ENCODE results near the gene ARHGAP26. TPM values are rescaled to one million over a fixed set of nuclear protein-coding genes. Genes with fewer than 3 reads are reported as not detected.
"Not testable (repeated sequence)": the region's sequence is repeated elsewhere in the genome, so short reads cannot be mapped to it uniquely, and the experiment has no call there.

Gene ARHGAP26
- total RNA-seq, 1 experiment from 2014 or later = 79.8 TPM

DNA sequence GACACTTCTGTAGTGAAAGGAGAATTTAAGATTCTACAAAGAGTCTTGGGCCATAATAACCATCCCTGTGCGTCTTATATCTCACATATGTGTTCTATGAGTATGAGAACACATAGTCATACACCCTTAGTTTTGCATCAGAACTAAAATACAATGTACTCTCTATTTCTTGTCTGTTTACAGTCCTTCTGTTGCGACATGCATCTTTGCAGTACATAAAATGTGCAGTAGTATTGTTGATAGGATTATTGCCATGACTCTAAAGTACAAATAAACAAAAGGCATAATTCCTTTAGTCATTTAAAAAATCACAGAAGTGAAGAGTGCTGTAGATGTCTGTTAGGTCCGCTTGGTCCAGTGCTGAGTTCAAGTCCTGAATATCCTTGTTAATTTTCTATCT, 431.4 kb downstream of the ARHGAP26 start:
- no peak for DNase-seq
- ChIA-PET POLR2A (no interaction called here), CTCF (no interaction called here)
- peaks cover 12% of the 10 kb centered on the region for H3K9me3 Mint-ChIP-seq (ENCODE audit: unreplicated experiment)
- H3K27me3 ChIP-seq (replicated peaks; ENCODE audit: control insufficient read depth, insufficient read depth, low read length) = no peaks in the 10 kb centered on the region
- TF ChIP-seq, protein P1, sequence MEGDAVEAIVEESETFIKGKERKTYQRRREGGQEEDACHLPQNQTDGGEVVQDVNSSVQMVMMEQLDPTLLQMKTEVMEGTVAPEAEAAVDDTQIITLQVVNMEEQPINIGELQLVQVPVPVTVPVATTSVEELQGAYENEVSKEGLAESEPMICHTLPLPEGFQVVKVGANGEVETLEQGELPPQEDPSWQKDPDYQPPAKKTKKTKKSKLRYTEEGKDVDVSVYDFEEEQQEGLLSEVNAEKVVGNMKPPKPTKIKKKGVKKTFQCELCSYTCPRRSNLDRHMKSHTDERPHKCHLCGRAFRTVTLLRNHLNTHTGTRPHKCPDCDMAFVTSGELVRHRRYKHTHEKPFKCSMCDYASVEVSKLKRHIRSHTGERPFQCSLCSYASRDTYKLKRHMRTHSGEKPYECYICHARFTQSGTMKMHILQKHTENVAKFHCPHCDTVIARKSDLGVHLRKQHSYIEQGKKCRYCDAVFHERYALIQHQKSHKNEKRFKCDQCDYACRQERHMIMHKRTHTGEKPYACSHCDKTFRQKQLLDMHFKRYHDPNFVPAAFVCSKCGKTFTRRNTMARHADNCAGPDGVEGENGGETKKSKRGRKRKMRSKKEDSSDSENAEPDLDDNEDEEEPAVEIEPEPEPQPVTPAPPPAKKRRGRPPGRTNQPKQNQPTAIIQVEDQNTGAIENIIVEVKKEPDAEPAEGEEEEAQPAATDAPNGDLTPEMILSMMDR (IDR thresholded peaks at IDR 0.05; ENCODE audit: insufficient read depth in 1 of 2, low read depth in 1 of 2, low read length in 1 of 2, severe bottlenecking in 1 of 2, unreplicated experiment in 1 of 2) = no peak
- 0 out of 2 replicates have a peak, but pooled peaks cover 3% of the 10 kb centered on the region for H3K9me3 ChIP-seq
- no peaks in the 10 kb centered on the region for H3K4me1 ChIP-seq
- peaks cover 21% of the 10 kb centered on the region for H3K36me3 Mint-ChIP-seq (ENCODE audit: insufficient read depth, unreplicated experiment)
- H3K4me3 ChIP-seq (ENCODE audit: low read depth, low read length) = no peak overlapping the region
- no peak overlapping the region for H3K4me3 Mint-ChIP-seq (ENCODE audit: unreplicated experiment)
- H3K36me3 ChIP-seq (ENCODE audit: control insufficient read depth, insufficient read depth, low read length) = no peaks in the 10 kb centered on the region
- H3K4me1 Mint-ChIP-seq (ENCODE audit: low read depth, unreplicated experiment) = no peaks in the 10 kb centered on the region
- BruUV-seq (replicated peaks) = no TSS peak
- H3K27me3 Mint-ChIP-seq (ENCODE audit: insufficient read depth, unreplicated experiment) = no peaks in the 10 kb centered on the region
- intact Hi-C loops (cut with micrococcal nuclease; ENCODE audit: unreplicated experiment) = no loop called here
- H3K27ac Mint-ChIP-seq (ENCODE audit: unreplicated experiment) = no peak overlapping the region

DNA sequence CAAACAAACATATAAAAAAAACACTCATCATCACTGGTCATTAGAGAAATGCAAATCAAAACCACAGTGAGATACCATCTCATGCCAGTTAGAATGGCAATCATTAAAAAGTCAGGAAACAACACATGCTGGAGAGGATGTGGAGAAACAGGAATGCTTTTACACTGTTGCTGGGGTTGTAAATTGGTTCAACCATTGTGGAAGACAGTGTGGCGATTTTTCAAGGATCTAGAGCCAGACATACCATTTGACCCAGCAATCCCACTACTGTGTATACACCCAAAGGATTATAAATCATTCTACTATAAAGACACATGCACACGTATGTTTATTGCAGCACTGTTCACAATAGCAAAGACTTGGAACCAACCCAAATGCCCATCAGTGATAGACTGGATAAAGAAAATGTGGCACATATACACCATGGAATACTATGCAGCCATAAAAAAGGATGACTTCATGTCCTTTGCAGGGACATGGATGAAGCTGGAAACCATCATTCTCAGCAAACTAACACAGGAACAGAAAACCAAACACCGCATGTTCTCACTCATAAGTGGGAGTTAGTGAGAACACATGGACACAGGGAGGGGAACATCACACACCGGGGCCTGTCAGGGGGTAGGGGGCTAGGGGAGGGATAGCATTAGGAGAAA, 433.3 kb downstream of the ARHGAP26 start:
- H3K27ac Mint-ChIP-seq (ENCODE audit: unreplicated experiment); POLR2A ChIA-PET; H3K4me3 Mint-ChIP-seq (ENCODE audit: unreplicated experiment); H3K4me1 ChIP-seq; intact Hi-C loops (cut with micrococcal nuclease; ENCODE audit: unreplicated experiment); H3K27me3 ChIP-seq (replicated peaks; ENCODE audit: control insufficient read depth, insufficient read depth, low read length); BruUV-seq (replicated peaks); DNase-seq; H3K36me3 ChIP-seq (ENCODE audit: control insufficient read depth, insufficient read depth, low read length); H3K4me3 ChIP-seq (ENCODE audit: low read depth, low read length); H3K27me3 Mint-ChIP-seq (ENCODE audit: insufficient read depth, unreplicated experiment); H3K9me3 ChIP-seq; CTCF ChIA-PET; H3K4me1 Mint-ChIP-seq (ENCODE audit: low read depth, unreplicated experiment): not testable (repeated sequence)
- Mint-ChIP-seq H3K9me3 (ENCODE audit: unreplicated experiment) (peaks cover 12% of the 10 kb centered on the region), H3K36me3 (ENCODE audit: insufficient read depth, unreplicated experiment) (peaks cover 27% of the 10 kb centered on the region)

DNA sequence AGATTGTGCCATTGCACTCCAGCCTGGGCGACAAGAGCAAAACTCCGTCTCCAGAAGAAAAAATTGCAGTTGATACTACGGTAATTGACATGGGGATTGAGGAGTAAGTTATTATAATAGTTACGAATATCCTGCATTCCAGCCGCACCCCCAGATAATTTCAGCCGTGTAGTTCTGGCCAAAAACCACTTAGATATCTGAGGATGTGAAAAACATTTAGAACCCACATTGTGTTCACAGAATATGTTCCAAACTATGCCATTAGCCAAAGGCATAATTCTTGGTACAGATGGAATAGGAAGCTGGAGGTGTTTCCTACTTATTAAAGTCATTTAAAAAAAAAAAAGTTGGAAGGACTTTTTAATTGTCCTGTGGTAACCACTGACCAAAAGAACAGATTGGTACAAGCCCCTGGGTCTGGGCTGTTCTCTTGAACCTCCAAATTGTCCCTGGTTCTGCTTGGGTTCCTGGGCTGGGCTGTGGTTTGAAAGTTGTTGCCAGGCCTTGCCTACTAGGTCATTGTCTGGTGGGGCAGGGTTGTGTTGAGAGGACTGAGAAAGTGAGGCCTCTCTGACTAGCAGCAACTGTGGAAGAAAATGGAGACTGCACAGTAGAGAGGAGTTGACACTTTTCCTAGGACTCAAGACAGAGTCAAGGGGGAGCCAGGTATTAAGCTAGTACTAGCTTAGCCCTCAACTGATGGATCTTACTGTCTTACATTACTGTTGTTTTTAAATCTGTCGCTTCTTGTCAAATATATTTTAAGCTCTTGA, 434.5 kb downstream of the ARHGAP26 start:
- TF ChIP-seq, protein P1 (IDR thresholded peaks at IDR 0.05; ENCODE audit: insufficient read depth in 1 of 2, low read depth in 1 of 2, low read length in 1 of 2, severe bottlenecking in 1 of 2, unreplicated experiment in 1 of 2) = no peak
- no peaks in the 10 kb centered on the region for H3K27me3 Mint-ChIP-seq (ENCODE audit: insufficient read depth, unreplicated experiment)
- no peaks in the 10 kb centered on the region for H3K4me1 Mint-ChIP-seq (ENCODE audit: low read depth, unreplicated experiment)
- DNase-seq = no peak
- Histone ChIP-seq H3K4me3 (ENCODE audit: low read depth, low read length) (no peak overlapping the region), H3K9me3 (no peaks in the 10 kb centered on the region), H3K27me3 (replicated peaks; ENCODE audit: control insufficient read depth, insufficient read depth, low read length) (no peaks in the 10 kb centered on the region), H3K36me3 (ENCODE audit: control insufficient read depth, insufficient read depth, low read length) (peaks cover 1% of the 10 kb centered on the region; the same call in 1 of the 2 replicates), H3K4me1 (no peaks in the 10 kb centered on the region)
- peaks cover 12% of the 10 kb centered on the region for H3K9me3 Mint-ChIP-seq (ENCODE audit: unreplicated experiment)
- ChIA-PET POLR2A (no interaction called here), CTCF (no interaction called here)
- peaks cover 33% of the 10 kb centered on the region for H3K36me3 Mint-ChIP-seq (ENCODE audit: insufficient read depth, unreplicated experiment)
- no peak overlapping the region for H3K4me3 Mint-ChIP-seq (ENCODE audit: unreplicated experiment)
- BruUV-seq (replicated peaks) = no TSS peak
- intact Hi-C loops (cut with micrococcal nuclease; ENCODE audit: unreplicated experiment) = no loop called here
- H3K27ac Mint-ChIP-seq (ENCODE audit: unreplicated experiment) = no peak overlapping the region
